ENCODE results near the gene NOP16.
"Not testable (repeated sequence)": the region's sequence is repeated elsewhere in the genome, so short reads cannot be mapped to it uniquely, and the experiment has no call there.

The NOP16 gene

GRCh38 chr5:176409765-176410164, 21.4 kb upstream of the NOP16 start:
- DNase-seq (ENCODE audit: low read depth in 2 of 2), result no peak

- DNase-seq (ENCODE audit: low read depth in 2 of 2), result no peak
Observed at GRCh38 chr5:176408590-176408989, 20.2 kb upstream of the NOP16 start.

DNA sequence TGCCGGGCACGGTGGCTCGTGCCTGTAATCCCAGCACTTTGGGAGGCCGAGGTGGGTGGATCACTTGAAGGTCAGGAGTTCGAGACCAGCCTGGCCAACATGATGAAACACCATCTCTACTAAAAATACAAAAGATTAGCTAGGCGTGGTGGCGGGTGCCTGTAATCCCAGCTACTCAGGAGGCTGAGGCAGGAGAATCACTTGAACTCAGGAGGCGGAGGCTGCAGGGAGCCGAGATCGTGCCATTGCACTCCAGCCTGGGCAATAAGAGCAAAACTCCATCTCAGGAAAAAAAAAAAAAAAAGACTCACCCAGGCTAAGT, 19.8 kb upstream of the NOP16 start:
- not testable (repeated sequence) for DNase-seq (ENCODE audit: low read depth in 2 of 2)

- DNase-seq (ENCODE audit: low read depth in 2 of 2), result no peak
Observed at GRCh38 chr5:176407456-176408251, 19.3 kb upstream of the NOP16 start.

DNA sequence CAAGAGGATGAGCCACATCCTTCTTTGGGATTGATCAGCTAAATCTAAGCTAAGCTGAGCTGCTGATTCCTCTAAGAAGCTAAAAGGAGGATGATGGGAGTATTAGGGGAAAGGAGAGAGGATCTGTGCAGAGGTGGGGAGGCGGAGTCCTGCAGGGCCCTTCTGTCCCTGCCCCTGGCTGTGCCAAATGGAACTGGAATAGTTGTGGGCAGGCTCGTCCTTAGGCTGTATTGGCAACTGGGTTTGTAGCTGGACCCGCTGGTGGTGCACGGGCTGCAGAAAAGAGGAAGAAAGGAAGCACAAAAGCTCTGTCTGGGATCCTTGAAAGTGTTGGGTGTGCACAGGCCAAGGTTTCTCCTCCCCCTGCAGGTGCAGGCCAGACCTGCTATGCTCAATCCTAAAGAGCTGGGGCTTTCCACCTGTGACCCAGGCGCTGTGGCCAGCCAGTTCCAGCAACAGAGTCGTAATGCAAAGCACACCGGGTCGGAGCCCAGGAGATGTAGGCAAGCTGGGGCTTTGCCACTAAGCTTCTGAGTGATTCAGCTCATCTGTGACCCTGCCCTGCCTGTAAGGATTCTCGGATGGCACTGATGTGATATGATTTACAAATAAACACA, 18.1 kb upstream of the NOP16 start:
- no peak for DNase-seq (ENCODE audit: low read depth in 2 of 2)

- DNase-seq (ENCODE audit: low read depth in 2 of 2), result no peak
Observed at GRCh38 chr5:176405656-176406435, 17.4 kb upstream of the NOP16 start.

GRCh38 chr5:176401281-176402205, 13.1 kb upstream of the NOP16 start:
- no peak for DNase-seq (ENCODE audit: low read depth in 2 of 2)

DNA sequence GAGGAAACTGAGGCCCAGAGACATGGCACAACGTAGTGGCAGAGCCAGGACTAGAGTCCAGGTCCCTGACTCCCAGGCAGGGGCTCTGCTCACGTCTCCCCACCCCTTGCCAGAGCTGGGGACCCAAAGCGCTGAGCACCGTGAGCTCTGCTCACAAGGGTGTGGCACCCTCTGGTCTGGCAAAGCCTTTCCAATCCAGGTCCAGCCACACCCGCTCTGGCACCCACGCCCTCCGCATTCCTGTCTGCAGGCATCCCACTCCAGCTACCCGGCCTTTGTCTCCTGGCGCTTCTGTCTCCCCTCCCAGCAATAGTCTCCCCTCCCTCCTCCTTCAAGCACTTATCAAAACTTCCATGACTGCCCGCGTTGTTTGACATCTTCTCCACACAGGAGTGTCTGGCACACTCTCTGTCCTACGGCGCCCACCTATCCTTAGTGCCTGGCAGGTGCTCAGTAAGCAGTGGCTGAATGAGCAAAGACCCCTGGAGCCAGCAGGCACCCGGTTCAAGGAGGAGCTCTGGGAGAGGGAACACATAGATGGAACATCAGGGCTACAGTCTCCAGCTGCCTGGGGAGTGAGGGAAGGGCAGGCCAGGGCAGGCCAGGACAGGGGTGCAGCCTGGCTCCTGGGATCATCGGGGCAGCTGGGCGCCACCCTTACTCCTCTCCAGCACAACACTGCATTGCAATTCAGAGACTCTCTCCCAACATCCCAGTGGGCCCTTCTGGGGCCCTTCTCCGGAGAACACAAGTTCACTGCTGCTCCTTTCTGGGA, 12.2 kb upstream of the NOP16 start:
- no peak for DNase-seq (ENCODE audit: low read depth in 2 of 2)

- DNase-seq (ENCODE audit: low read depth in 2 of 2), result no peak
Observed at GRCh38 chr5:176397736-176398420, 9.5 kb upstream of the NOP16 start.

- no peak for DNase-seq (ENCODE audit: low read depth in 2 of 2)
Observed at GRCh38 chr5:176396330-176396729, 7.9 kb upstream of the NOP16 start.

DNA sequence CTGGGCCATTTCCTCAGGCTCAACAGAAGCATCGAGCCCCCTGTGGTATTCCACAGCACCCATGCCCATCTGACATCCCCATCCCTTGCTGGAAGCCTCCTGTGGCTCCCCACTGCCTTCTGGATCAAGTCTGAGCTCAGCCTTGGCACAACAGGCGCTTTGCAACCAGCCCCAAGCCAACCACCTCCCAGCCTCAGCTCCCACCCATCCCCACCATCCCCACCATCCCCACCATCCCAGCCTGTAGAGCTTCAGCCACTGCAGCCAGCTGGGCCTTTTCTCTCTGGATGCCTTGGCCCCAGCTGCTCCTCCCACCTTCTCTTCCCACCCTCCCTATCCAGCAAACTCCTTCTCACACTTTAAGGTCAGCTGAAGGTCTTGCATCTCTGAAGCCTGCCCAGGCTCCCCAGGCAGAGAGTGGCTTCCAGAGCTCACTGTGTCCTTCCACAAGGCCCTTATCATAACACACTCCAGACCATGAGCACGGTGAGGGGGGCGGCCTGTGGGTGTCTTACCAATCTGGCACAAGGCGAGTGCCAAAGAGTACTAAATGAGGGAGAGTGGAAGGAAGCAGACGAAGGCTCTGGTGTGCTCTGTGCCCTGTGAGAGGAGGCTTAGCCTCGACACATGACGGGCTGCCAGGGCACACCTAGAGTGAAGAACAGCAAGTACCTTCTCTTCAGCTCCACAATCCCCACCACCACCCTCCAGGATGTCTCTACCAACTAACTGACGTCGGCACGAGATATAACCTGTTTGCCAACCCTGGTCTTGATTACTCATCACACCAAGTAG, 6.7 kb upstream of the NOP16 start:
- no peak for DNase-seq (ENCODE audit: low read depth in 2 of 2)

DNA sequence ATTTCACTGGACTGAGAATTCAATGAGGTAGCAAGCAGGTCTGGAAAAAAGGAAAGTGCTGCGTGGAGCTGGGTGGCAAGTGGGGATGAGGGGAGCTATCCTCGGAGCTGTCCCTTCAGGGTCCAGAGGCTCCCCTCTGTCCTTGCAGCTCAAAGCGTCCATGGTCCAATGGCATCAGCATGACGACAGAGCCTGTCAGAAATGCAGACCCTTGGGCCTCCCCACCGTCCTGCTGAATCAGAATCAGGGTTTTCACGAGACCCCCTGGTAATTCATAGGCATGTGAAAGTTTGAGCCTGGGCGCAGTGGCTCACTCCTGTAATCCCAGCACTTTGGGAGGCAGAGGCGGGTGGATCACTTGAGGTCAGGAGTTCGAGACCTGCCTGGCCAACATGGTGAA, 5.7 kb upstream of the NOP16 start:
- no peak for DNase-seq (ENCODE audit: low read depth in 2 of 2)

DNA sequence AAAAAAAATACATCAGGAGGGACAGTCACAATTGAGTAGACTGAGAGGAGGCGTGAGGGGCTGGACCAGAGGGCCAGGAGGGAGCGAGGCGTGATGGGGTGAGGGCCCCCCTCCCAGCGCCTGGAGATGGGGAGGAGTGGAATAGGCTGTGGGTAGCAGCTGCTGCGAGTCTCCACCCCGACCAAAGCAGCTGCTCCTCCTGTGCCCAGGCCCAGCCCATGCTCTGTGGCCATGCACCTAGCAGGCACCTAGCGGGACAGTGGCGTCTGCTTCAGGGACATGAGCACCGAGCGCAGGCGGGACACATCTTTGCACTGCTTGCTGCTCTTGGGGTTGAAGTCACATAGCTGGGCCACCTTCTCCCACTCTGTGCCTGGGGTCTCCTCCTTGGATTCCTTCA, 4.1 kb upstream of the NOP16 start:
- no peak for DNase-seq (ENCODE audit: low read depth in 2 of 2)

DNA sequence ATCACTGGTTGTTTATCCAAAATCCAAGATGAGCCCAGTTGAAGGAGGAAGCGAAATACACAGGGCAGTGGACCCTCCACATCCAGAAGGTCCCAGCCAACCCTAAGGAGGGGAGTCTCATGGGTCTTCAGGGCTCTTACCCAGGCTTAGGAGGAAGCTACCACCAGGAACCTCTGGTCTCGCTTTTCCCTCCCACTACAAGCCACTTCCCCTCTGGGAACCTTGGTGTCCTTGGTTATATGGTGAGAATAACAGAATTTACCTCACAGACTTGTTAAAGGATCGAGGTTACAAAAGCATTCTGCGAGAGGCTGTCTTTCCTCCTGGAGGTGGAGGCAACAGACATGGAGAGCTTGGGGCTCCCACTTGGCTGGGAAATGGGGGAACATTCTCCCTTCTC, 3.6 kb upstream of the NOP16 start:
- no peak for DNase-seq (ENCODE audit: low read depth in 2 of 2)

DNA sequence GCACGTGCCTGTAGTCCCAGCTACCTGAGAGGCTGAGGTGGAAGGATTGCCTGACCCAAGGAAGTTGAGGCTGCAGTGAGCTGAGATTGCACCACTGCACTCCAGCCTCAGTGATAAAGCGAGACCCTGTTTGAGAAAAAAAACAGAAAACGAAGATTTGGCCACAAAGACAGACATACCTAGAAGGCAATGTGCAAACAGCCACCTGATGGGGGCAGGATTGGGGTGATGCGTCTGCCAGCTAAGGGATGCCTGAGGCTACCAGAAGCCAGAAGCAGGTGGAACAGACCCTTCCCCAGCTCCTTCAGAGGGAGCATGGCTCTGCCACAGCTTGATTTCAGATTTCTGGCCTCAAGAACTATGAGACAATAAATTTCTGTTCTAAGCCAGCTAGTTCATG, 3.1 kb upstream of the NOP16 start:
- no peak for DNase-seq (ENCODE audit: low read depth in 2 of 2)

DNA sequence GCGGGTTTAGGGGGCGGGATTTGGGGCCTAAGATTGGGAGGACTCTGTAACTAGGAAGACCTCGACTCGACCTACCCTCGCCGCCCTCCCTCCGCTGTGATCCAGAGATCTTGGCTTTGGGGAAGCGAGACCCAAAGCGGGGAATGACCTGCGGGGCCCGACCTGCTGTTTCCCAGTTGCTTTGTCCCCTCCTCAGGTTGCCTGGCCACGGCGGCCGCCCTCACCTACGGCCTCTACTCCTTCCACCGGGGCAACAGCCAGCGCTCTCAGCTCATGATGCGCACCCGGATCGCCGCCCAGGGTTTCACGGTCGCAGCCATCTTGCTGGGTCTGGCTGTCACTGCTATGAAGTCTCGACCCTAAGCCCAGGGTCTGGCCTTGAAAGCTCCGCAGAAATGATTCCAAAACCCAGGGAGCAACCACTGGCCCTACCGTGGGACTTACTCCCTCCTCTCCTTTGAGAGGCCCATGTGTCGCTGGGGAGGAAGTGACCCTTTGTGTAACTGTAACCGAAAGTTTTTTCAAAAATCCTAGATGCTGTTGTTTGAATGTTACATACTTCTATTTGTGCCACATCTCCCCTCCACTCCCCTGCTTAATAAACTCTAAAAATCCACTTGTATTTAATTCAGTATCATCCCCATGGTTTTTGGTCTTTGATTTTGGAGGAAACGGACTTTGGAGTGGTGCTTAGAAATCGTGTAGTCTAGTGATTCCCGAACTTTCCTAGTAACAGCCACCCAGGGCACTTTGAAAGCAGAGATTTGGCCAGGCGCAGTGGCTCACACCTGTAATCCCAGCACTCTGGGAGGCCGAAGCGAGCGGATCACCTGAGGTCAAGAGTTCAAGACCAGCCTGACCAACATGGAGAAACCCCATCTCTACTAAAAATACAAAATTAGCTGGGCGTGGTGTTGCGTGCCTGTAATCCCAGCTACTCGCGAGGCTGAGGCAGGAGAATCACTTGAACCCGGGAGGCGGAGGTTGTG, 1.0 kb upstream of the NOP16 start:
- no peak for DNase-seq (ENCODE audit: low read depth in 2 of 2)

GRCh38 chr5:176388003-176388443, 375 bp downstream of the NOP16 start:
- peak in 1 of 2 donors; percentile 4 for DNase-seq (ENCODE audit: low read depth in 2 of 2)

- no peak for DNase-seq (ENCODE audit: low read depth in 2 of 2)
Observed at GRCh38 chr5:176387384-176387925, 943 bp downstream of the NOP16 start.

Data from activated CD4-positive, alpha-beta T cell treated with anti-CD3 and anti-CD28 coated beads for 24 hours (primary cell).